ENCODE data around the gene SLC28A1.

The SLC28A1 gene

DNA sequence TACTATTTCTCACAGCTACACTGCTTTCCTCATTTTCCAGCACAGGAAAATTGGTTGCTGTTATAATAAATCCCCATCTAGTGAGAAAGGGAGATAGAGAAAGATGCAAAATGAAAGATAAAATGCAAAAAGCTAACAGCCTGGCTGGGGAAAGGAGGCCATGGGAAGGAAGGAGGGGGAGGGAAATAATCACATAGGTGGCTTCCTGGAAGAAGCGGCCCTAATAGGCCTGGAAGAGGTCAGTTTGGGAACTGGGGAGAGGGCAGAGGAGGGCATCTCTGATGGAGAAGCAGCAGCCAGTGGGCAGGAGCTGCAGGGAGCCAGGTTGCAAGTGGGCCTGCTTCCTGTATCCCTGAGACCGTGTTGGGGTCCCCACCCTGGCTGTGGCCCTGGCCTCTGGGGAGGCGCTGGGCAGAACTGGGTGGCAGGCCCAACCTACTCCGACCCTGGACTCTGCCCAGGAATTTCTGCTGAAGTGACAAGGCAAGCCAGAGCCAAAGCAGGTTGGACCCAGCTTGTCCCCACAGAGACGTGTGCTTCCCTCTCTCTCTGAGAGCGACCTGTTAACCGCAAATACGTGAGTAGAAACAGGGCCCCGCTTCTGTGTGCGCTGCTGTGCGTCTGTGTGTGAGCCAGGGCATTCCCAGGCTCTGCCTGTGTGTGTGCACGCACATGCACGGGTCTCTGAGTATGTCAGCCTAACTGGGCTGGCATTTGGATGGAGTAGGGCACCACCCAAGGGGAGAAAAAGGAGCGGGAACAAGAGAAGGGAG, 1.9 kb downstream of the SLC28A1 start:
- DNase-seq (ENCODE audit: low read depth) = no peak

- DNase-seq (ENCODE audit: low read depth) = no peak
Observed at GRCh38 chr15:84886984-84887299, 2.5 kb downstream of the SLC28A1 start.

GRCh38 chr15:84887938-84888337, 3.5 kb downstream of the SLC28A1 start:
- DNase-seq (ENCODE audit: low read depth) = no peak

- DNase-seq (ENCODE audit: low read depth) = no peak
Observed at GRCh38 chr15:84888639-84889038, 4.2 kb downstream of the SLC28A1 start.

DNA sequence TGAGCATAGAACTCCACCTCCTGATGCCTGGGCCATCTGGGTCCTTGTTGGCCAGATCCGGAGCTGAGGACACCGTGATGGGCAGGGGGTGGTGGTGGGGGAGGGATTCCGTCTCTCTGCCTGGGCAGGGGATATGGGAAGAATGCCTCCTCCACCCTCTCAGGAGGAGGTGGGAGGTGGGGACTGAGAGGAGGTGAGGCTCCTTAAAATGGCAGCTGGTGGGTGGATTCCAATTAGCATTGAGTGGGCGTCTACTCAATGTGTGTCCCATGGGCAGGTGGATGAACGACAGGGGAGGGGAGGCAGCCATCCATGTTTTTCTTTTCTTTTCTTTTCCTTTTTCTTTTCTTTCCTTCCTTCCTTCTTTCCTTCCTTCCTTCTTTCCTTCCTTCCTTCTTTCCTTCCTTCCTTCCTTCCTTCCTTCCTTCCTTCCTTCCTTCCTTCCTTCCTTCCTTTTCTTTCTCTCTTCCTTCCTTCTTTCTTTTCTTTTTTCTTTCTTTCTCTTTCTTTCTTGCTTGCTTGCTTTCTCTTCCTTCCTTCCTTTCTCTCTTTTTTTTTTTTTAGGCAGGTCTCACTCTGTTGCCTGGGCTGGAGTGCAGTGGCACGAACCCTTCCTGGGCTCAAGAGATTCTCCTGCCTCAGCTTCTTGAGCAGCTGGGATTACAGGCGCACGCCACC, 5.0 kb downstream of the SLC28A1 start:
- no peak for DNase-seq (ENCODE audit: low read depth)

DNA sequence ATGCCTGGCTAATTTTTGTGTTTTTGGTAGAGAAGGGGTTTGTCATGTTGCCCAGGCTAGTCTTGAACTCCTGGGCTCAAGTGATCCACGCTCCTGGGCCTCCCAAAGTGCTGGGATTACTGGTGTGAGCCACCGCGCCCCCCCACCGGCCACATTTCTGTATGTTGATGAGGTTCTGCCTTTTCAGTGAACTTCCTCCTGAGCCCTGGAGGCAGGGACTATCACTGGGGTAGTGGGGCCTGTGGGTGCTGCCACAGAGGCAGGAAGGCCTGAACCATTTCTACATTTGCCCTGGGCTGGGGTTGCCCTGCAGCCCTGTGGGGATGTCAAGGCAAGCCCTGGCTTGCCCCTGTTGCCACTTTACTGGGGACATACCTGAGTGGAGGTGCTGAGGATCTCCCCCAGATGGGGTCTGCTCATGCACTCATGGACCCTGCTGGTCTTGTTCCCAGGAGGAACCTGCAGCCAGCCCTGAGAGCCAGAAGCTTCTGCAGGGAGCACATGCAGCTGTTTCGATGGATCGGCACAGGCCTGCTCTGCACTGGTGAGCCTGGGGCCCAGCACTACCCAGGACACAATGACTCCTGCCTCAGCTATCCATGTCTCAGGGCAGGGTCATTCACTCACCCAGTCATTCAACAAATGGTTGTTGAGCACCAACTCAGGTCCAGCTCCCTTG, 5.7 kb downstream of the SLC28A1 start:
- no peak for DNase-seq (ENCODE audit: low read depth)

- no peak for DNase-seq (ENCODE audit: low read depth)
Observed at GRCh38 chr15:84890670-84891162, 6.3 kb downstream of the SLC28A1 start.

GRCh38 chr15:84891339-84891738, 6.9 kb downstream of the SLC28A1 start:
- DNase-seq (ENCODE audit: low read depth) = no peak

GRCh38 chr15:84892786-84893307, 8.4 kb downstream of the SLC28A1 start:
- DNase-seq (ENCODE audit: low read depth) = no peak

DNA sequence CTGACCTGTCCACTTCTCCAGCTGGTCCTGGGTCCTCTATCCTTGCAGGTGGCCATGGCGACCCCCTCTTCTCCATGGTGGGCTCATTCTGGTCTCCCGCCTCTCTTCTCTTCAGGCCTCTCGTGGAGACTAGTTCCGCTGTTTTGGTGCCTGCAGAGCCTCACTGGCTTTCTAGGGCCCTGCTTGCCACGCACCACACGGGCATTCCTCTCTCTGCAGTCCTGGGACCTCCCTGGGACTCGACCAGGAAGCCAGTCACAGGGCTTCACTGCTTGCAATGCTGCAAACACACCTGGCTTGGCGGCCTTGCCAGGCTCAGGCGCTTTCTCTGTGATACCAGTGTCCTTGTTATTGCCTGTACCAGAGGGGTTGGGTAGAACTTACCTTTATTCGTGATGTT, 9.1 kb downstream of the SLC28A1 start:
- no peak for DNase-seq (ENCODE audit: low read depth)

GRCh38 chr15:84894736-84895425, 10.4 kb downstream of the SLC28A1 start:
- no peak for DNase-seq (ENCODE audit: low read depth)

DNA sequence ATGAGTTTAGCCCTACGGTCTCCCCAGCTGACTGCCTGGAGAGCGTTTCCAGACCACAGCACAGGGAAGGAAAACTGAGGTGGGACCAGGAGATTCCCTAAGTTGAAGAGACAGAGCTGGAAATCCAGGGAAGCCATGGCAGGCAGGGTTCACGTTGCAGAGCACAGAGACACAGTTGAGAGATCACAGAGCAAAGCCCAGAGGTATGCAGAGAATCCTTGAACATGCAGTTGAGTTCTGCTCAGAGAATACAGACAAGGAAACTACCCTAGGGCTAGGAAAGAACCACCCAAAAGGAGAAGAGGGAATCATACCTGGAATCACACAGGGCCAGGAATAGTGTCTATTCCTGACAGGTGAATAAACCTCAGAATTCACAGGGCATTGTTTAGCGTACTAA, 14.3 kb downstream of the SLC28A1 start:
- no peak for DNase-seq (ENCODE audit: low read depth)

DNA sequence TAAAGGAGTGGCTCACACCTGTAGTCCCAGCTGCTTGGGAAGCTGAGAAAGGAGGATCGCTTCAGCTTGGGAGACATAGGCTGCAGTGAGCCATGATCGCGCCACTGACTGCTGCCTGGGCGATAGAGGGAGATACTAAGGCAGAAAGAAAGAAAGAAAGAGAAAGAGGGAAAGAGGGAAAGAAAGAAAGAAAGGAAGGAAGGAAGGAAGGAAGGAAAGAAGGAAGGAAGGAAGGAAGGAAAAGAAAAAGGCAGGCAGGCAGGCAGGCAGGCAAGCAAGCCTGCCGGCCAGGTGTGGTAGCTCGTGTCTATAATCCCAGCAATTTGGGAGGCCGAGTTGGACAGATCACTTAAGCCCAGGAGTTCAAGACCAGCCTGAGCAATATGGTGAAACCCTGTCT, 15.3 kb downstream of the SLC28A1 start:
- no peak for DNase-seq (ENCODE audit: low read depth)

DNA sequence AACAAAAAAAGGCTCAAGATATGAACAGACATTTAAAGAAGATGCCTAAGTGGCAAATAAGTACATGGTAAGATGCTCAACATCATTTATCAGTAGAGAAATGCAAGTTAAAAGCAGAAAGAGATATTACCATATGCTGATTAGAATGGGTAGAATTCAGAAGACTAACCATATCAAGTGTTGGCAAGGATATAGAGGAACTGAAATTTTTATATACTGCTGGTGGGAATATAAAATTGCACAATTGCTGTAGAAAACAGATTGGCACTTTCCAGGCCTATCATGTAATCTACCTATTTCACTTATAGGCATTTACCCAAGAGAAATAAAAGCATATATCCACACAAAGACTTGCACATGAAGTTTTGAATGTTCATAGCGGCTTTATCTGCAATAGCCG, 17.1 kb downstream of the SLC28A1 start:
- no peak for DNase-seq (ENCODE audit: low read depth)

GRCh38 chr15:84903751-84904150, 19.3 kb downstream of the SLC28A1 start:
- no peak for DNase-seq (ENCODE audit: low read depth)

DNA sequence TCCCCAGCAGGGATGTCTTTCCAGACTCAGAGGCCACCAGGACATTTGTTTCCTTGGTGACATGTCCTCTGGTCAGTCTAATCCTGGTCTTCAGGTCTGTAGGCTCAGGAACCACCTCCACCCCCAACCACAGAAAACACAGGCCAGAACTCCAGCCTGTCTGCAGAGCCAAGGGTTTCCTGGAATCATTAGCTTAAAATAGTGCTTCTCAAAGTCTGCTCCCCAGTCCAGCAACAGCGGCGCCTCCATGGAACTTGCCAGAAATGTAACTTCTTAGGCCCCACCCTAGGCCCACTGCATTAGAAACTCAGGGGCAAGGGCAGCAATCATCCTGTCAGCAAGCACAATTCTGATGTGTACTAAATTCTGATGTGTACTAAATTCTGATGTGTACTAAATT, 20.0 kb downstream of the SLC28A1 start:
- no peak for DNase-seq (ENCODE audit: low read depth)

DNA sequence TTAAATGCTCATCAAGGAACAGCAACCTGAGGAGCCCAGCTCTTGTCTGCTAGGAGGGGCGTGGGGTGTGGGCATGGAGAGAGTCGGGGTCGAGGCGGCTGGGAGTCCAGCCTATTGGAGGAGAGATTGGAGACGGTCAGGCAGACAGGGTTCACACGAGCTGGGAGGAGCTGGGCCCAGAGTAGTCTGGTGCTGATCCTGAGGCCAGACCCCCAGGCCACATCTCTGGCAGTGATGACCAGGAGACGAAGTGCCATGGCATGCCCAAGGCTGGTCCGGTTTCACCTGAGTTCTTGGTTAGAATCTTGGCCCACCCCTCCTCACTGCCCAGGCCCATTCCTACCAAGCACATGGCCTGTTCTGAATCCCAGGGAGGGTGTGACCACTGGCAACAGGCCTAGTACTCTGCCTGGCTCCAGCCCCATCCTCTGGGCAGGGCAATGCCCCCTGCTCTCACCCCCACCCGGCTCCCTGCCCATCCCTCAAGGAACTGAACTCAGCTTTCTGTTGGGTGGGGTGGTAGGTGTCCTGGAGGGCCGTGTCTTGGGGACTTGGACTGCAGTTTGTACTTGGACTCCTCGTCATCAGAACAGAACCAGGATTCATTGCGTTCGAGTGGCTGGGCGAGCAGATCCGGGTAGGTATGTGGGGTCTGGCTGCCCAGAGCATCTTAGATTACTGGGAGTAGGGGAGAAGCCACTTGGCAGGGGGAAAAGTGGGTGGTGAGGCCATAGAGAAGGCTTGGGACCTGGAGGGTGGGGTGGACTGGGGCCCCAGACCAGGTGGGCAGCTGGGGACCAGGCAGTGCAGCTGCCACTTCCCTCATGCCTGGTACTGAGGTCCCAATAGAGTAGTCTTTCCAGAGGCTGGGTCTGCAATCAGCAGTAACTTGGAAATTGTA, 20.8 kb downstream of the SLC28A1 start:
- no peak for DNase-seq (ENCODE audit: low read depth)

- DNase-seq (ENCODE audit: low read depth) = no peak
Observed at GRCh38 chr15:84907731-84908130, 23.3 kb downstream of the SLC28A1 start.

DNA sequence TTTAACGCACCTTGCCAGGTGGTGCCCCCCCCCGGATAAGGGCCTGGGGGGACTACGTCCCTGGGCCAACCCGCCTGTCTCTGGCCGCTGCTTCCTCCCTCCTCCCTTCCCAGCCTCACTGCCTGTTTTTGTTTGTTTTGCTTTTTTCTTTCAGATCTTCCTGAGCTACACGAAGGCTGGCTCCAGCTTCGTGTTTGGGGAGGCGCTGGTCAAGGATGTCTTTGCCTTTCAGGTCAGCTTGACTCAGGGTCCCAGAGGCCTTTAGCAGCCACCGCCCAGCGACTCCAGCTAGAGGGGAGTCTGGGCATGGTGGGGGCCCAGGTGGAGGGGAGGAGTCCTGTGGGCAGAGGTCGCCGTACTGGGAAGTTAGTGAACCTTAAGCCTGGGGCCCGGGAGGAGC, 24.1 kb downstream of the SLC28A1 start:
- no peak for DNase-seq (ENCODE audit: low read depth)

- no peak for DNase-seq (ENCODE audit: low read depth)
Observed at GRCh38 chr15:84909029-84909428, 24.6 kb downstream of the SLC28A1 start.

GRCh38 chr15:84909782-84910181, 25.3 kb downstream of the SLC28A1 start:
- no peak for DNase-seq (ENCODE audit: low read depth)

All from HS-5 (cell line).